Activated CD4-positive, alpha-beta T cell treated with anti-CD3 and anti-CD28 coated beads, Interleukin-2, amount 10 ng/mL, durations not matched to agents 24 days and 14 days (primary cell): ENCODE measurements around the gene PDRG1. TPM values are rescaled to one million over a fixed set of nuclear protein-coding genes. Genes with fewer than 3 reads are reported as not detected.

Experiments used
- DNase-seq: peaks from one replicate; pipeline ENCODE4 v3.0.0; 2022
- H3K27ac Mint-ChIP-seq: one replicate; pipeline ENCODE4 v1.8.0; 2022; ENCODE audit warnings: mild to moderate bottlenecking, mixed read lengths
- H3K27me3 Mint-ChIP-seq: one replicate; pipeline ENCODE4 v1.8.0; 2022; ENCODE audit warnings: mixed read lengths
- H3K36me3 Mint-ChIP-seq: one replicate; pipeline ENCODE4 v1.8.0; 2022; ENCODE audit warnings: low read depth, mild to moderate bottlenecking, mixed read lengths
- H3K4me1 Mint-ChIP-seq: one replicate; pipeline ENCODE4 v1.8.0; 2021; ENCODE audit warnings: mixed read lengths
- H3K4me3 Mint-ChIP-seq: one replicate; pipeline ENCODE4 v1.8.0; 2022; ENCODE audit warnings: mild to moderate bottlenecking, moderate library complexity, mixed read lengths
- H3K9me3 Mint-ChIP-seq: one replicate; pipeline ENCODE4 v1.8.0; 2021; ENCODE audit warnings: mixed read lengths
- intact Hi-C: fragments of 100-400 bp; cut with micrococcal nuclease; formaldehyde crosslinking; loops from one replicate; pipeline ENCODE4 v1.15.1; 2023
- total RNA-seq: library from RNA; stranded (reverse); gene quantifications from 2 replicates; pipeline ENCODE4 v1.2.3, GENCODE V29; 2022

The PDRG1 gene
- total RNA-seq, 1 donor from 2014 or later = 19.3 TPM

- Mint-ChIP-seq H3K27ac (no peak overlapping the region), H3K9me3 (no peaks in the 10 kb centered on the region), H3K36me3 (no peaks in the 10 kb centered on the region), H3K27me3 (peaks cover 10% of the 10 kb centered on the region), H3K4me3 (no peak overlapping the region), H3K4me1 (no peaks in the 10 kb centered on the region)
- no peak for DNase-seq
- intact Hi-C loops = no loop called here
Measured at GRCh38 chr20:31975874-31976273, 24.0 kb upstream of the PDRG1 start.

GRCh38 chr20:31974951-31975487 is 23.2 kb upstream of the PDRG1 start:
- Mint-ChIP-seq H3K36me3 (no peaks in the 10 kb centered on the region), H3K4me3 (no peak overlapping the region), H3K27ac (no peak overlapping the region), H3K4me1 (no peaks in the 10 kb centered on the region), H3K27me3 (peaks cover 14% of the 10 kb centered on the region), H3K9me3 (no peaks in the 10 kb centered on the region)
- intact Hi-C loops = no loop called here
- no peak for DNase-seq

GRCh38 chr20:31974296-31974695 is 22.4 kb upstream of the PDRG1 start:
- peaks cover 14% of the 10 kb centered on the region for H3K27me3 Mint-ChIP-seq
- no peaks in the 10 kb centered on the region for H3K9me3 Mint-ChIP-seq
- no peaks in the 10 kb centered on the region for H3K36me3 Mint-ChIP-seq
- H3K4me1 Mint-ChIP-seq = no peaks in the 10 kb centered on the region
- no peak overlapping the region for H3K27ac Mint-ChIP-seq
- no peak for DNase-seq
- no peak overlapping the region for H3K4me3 Mint-ChIP-seq
- intact Hi-C loops = no loop called here

- H3K36me3 Mint-ChIP-seq = no peaks in the 10 kb centered on the region
- peaks cover 16% of the 10 kb centered on the region for H3K27me3 Mint-ChIP-seq
- intact Hi-C loops = no loop called here
- DNase-seq = no peak
- H3K9me3 Mint-ChIP-seq = no peaks in the 10 kb centered on the region
- H3K27ac Mint-ChIP-seq = no peak overlapping the region
- H3K4me3 Mint-ChIP-seq = no peak overlapping the region
- peaks cover 2% of the 10 kb centered on the region for H3K4me1 Mint-ChIP-seq
Measured at GRCh38 chr20:31972471-31973021, 20.7 kb upstream of the PDRG1 start.

- peaks cover 25% of the 10 kb centered on the region for H3K27me3 Mint-ChIP-seq
- peaks cover 6% of the 10 kb centered on the region for H3K4me1 Mint-ChIP-seq
- no peaks in the 10 kb centered on the region for H3K36me3 Mint-ChIP-seq
- H3K27ac Mint-ChIP-seq = no peak overlapping the region
- H3K9me3 Mint-ChIP-seq = no peaks in the 10 kb centered on the region
- no peak for DNase-seq
- no peak overlapping the region for H3K4me3 Mint-ChIP-seq
- intact Hi-C loops = no loop called here
Measured at GRCh38 chr20:31969991-31970390, 18.1 kb upstream of the PDRG1 start.

GRCh38 chr20:31968291-31969126 is 16.7 kb upstream of the PDRG1 start:
- Mint-ChIP-seq H3K9me3 (no peaks in the 10 kb centered on the region), H3K4me1 (peaks cover 6% of the 10 kb centered on the region), H3K4me3 (peak overlapping the region; percentile 82), H3K27me3 (peaks cover 28% of the 10 kb centered on the region), H3K27ac (peak overlapping the region; percentile 37), H3K36me3 (no peaks in the 10 kb centered on the region)
- DNase-seq = peak; percentile 97
- intact Hi-C loops = loop anchor here (1.0 kb wide), 1 partner anchor 16 kb away; the partner anchor contains the start of gene PDRG1

- Mint-ChIP-seq H3K9me3 (no peaks in the 10 kb centered on the region), H3K4me3 (peak within 1 kb of the TSS; percentile 82), H3K27ac (peak within 1 kb of the TSS; percentile 37), H3K27me3 (peaks cover 28% of the 10 kb centered on the region), H3K4me1 (peaks cover 6% of the 10 kb centered on the region), H3K36me3 (no peaks in the 10 kb centered on the region)
- peak; percentile 72 for DNase-seq
- intact Hi-C loops = loop anchor here (1.0 kb wide), 1 partner anchor 16 kb away; the partner anchor contains the start of gene PDRG1
Measured at GRCh38 chr20:31967830-31968249, 16.0 kb upstream of the PDRG1 start, which contains the start of gene XKR7. XKR7 (plus strand) TSS chr20:31968151; CDS start chr20:31968176, 25 bp downstream.

- Mint-ChIP-seq H3K9me3 (no peaks in the 10 kb centered on the region), H3K27me3 (peaks cover 31% of the 10 kb centered on the region), H3K36me3 (no peaks in the 10 kb centered on the region), H3K4me3 (peak overlapping the region; percentile 50), H3K4me1 (peaks cover 6% of the 10 kb centered on the region), H3K27ac (no peak overlapping the region)
- intact Hi-C loops = no loop called here
- DNase-seq = no peak
Measured at GRCh38 chr20:31966991-31967655, 15.3 kb upstream of the PDRG1 start.

- H3K27me3 Mint-ChIP-seq = peaks cover 30% of the 10 kb centered on the region
- no peak overlapping the region for H3K27ac Mint-ChIP-seq
- H3K9me3 Mint-ChIP-seq = no peaks in the 10 kb centered on the region
- peaks cover 6% of the 10 kb centered on the region for H3K4me1 Mint-ChIP-seq
- intact Hi-C loops = no loop called here
- no peak for DNase-seq
- H3K36me3 Mint-ChIP-seq = no peaks in the 10 kb centered on the region
- H3K4me3 Mint-ChIP-seq = no peak overlapping the region
Measured at GRCh38 chr20:31963889-31964288, 12.0 kb upstream of the PDRG1 start.

GRCh38 chr20:31962761-31963160 is 10.9 kb upstream of the PDRG1 start:
- Mint-ChIP-seq H3K36me3 (no peaks in the 10 kb centered on the region), H3K9me3 (no peaks in the 10 kb centered on the region), H3K27me3 (peaks cover 31% of the 10 kb centered on the region), H3K4me1 (peaks cover 4% of the 10 kb centered on the region), H3K27ac (no peak overlapping the region), H3K4me3 (no peak overlapping the region)
- intact Hi-C loops = no loop called here
- no peak for DNase-seq

- Mint-ChIP-seq H3K9me3 (no peaks in the 10 kb centered on the region), H3K27me3 (peaks cover 16% of the 10 kb centered on the region), H3K4me3 (no peak overlapping the region), H3K4me1 (peaks cover 3% of the 10 kb centered on the region), H3K27ac (no peak overlapping the region), H3K36me3 (peaks cover under 1% of the 10 kb centered on the region)
- DNase-seq = no peak
- intact Hi-C loops = loop anchor here (10.0 kb wide), 1 partner anchor 148 kb away; the partner anchor contains the start of gene TM9SF4
Measured at GRCh38 chr20:31956556-31957526, 5.0 kb upstream of the PDRG1 start.

GRCh38 chr20:31954500-31954899 is 2.7 kb upstream of the PDRG1 start:
- no peak overlapping the region for H3K4me3 Mint-ChIP-seq

More at GRCh38 chr20:31954500-31954899, 2.7 kb upstream of the PDRG1 start:
- H3K27me3 Mint-ChIP-seq = peaks cover 12% of the 10 kb centered on the region
- no peaks in the 10 kb centered on the region for H3K9me3 Mint-ChIP-seq
- DNase-seq = no peak
- intact Hi-C loops = loop anchor here (5.0 to 10.0 kb wide), 2 partner anchors 63 to 150 kb away; partner anchors contain the start of gene TM9SF4
- peaks cover 15% of the 10 kb centered on the region for H3K4me1 Mint-ChIP-seq
- H3K36me3 Mint-ChIP-seq = peaks cover 13% of the 10 kb centered on the region
- H3K27ac Mint-ChIP-seq = no peak overlapping the region
